Stimulated activated naive CD4-positive, alpha-beta T cell treated with Interleukin-2 at 50 U/mL for 16 hours (primary cell): ENCODE results near the gene SLC8A1.

Experiments
- DNase-seq: peaks from one replicate; lab custom pipeline; 2025; lab: John Stamatoyannopoulos, UW

Gene SLC8A1

GRCh38 chr2:40155728-40156127 is 296.2 kb downstream of the SLC8A1 start:
- no peak for DNase-seq

GRCh38 chr2:40150266-40150665 is 301.6 kb downstream of the SLC8A1 start:
- no peak for DNase-seq

- no peak for DNase-seq
These were observed 303.6 kb downstream of the SLC8A1 start for GRCh38 chr2:40148334-40148733.

GRCh38 chr2:40147360-40147759 is 304.5 kb downstream of the SLC8A1 start:
- no peak for DNase-seq

- no peak for DNase-seq
These were observed 307.9 kb downstream of the SLC8A1 start for GRCh38 chr2:40144022-40144421.

GRCh38 chr2:40138314-40138713 is 313.6 kb downstream of the SLC8A1 start:
- no peak for DNase-seq

GRCh38 chr2:40131081-40131704 is 320.7 kb downstream of the SLC8A1 start:
- DNase-seq, result no peak

- DNase-seq, result no peak
These were observed 321.5 kb downstream of the SLC8A1 start for GRCh38 chr2:40130251-40130994.

GRCh38 chr2:40129725-40130124 is 322.2 kb downstream of the SLC8A1 start:
- no peak for DNase-seq

GRCh38 chr2:40128796-40129195 is 323.1 kb downstream of the SLC8A1 start:
- no peak for DNase-seq

- no peak for DNase-seq
These were observed 323.9 kb downstream of the SLC8A1 start for GRCh38 chr2:40127890-40128557.

GRCh38 chr2:40127146-40127545 is 324.7 kb downstream of the SLC8A1 start:
- DNase-seq, result no peak

- no peak for DNase-seq
These were observed 325.9 kb downstream of the SLC8A1 start for GRCh38 chr2:40126006-40126405.

- no peak for DNase-seq
These were observed 328.1 kb downstream of the SLC8A1 start for GRCh38 chr2:40123746-40124145.

- DNase-seq, result no peak
These were observed 328.6 kb downstream of the SLC8A1 start for GRCh38 chr2:40123326-40123725.

- no peak for DNase-seq
These were observed 330.9 kb downstream of the SLC8A1 start for GRCh38 chr2:40120957-40121356.

- DNase-seq, result no peak
These were observed 331.9 kb downstream of the SLC8A1 start for GRCh38 chr2:40120026-40120425.

GRCh38 chr2:40118622-40119021 is 333.3 kb downstream of the SLC8A1 start:
- no peak for DNase-seq

- DNase-seq, result no peak
These were observed 336.0 kb downstream of the SLC8A1 start for GRCh38 chr2:40115894-40116293.

- no peak for DNase-seq
These were observed 336.5 kb downstream of the SLC8A1 start for GRCh38 chr2:40115348-40115747.

GRCh38 chr2:40113997-40114396 is 337.9 kb downstream of the SLC8A1 start:
- no peak for DNase-seq

- DNase-seq, result no peak
These were observed 338.5 kb downstream of the SLC8A1 start for GRCh38 chr2:40113272-40113968.

GRCh38 chr2:40109381-40109780 is 342.5 kb downstream of the SLC8A1 start:
- no peak for DNase-seq
